Stimulated activated CD8-positive, alpha-beta memory T cell treated with anti-CD3 and anti-CD28 coated beads, Interleukin-2, amount 100 ng/mL, for 48 hours (primary cell): ENCODE measurements around the gene CTTNBP2NL.
"Not testable (repeated sequence)": the region's sequence is repeated elsewhere in the genome, so short reads cannot be mapped to it uniquely, and the experiment has no call there.

Experiments used
- DNase-seq, 2 donors: peaks; one replicate each; pipeline ENCODE4 v3.0.0-alpha.2; 2020; ENCODE audit warnings: low read depth in 2 of 2

The CTTNBP2NL gene

GRCh38 chr1:112418099-112418892 is 22.3 kb downstream of the CTTNBP2NL start:
- DNase-seq, result no peak

- DNase-seq, result no peak
These were observed 27.2 kb downstream of the CTTNBP2NL start for GRCh38 chr1:112423207-112423606.

- DNase-seq, result not testable (repeated sequence)
These were observed 27.7 kb downstream of the CTTNBP2NL start for GRCh38 chr1:112423666-112424065.

DNA sequence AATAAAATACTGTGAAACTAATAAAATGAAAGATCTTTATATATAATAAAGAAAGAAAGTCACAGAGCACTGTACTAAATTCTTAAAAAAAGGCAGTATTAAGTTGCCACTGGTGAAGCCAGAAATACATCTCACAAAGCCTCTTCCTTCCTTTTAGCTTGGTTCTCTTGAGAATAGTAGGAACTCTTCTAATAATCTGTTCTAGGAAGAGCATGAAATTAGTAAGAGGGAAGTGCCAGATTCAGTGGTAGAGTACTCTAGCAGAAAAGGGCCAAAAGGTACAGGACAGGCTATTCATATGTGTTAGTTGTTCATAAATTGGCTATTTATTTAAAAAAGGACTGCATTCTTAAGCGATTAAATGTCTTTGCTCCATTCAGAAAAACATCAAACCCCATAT is 33.7 kb downstream of the CTTNBP2NL start:
- DNase-seq, result no peak

GRCh38 chr1:112431038-112431437 is 35.0 kb downstream of the CTTNBP2NL start:
- DNase-seq, result no peak

- DNase-seq, result no peak
These were observed 39.4 kb downstream of the CTTNBP2NL start for GRCh38 chr1:112435448-112435847.

GRCh38 chr1:112436384-112437156 is 40.6 kb downstream of the CTTNBP2NL start:
- no peak for DNase-seq

DNA sequence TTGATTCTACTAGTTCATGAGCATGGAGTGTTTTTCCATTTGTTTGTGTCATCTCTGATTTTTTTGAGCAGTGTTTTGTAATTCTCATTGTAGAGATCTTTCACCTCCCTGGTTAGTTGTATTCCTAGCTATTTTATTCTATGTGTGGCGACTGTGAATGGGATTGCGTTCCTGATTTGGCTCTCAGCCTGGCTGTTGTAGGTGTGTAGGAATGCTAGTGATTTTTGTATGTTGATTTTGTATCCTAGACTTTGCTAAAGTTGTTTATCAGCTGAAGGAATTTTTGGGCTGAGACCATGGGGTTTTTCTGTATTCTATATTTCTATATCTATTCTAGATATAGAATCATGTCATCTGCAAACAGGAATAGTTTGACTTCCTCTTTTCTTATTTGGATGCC is 42.1 kb downstream of the CTTNBP2NL start:
- DNase-seq, result not testable (repeated sequence)

DNA sequence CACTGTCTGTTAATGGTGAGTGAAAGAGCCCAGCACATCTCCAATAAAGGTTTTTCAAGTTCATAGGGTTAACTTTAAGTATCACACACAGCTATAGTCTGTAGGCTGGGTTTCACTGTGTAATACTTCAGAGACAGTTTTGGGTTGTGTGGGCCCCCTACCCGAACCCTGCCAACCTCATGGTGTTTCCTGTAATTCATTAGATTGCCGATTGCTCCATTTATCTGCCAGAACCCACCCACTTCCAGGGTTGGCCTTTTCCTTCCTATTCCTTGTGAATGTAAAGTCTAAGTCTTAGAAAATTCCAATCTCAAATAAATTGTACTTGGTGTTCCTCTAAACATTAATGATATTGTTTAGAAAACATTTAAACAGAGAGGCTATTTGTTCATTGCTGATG is 43.6 kb downstream of the CTTNBP2NL start:
- DNase-seq, result no peak

DNA sequence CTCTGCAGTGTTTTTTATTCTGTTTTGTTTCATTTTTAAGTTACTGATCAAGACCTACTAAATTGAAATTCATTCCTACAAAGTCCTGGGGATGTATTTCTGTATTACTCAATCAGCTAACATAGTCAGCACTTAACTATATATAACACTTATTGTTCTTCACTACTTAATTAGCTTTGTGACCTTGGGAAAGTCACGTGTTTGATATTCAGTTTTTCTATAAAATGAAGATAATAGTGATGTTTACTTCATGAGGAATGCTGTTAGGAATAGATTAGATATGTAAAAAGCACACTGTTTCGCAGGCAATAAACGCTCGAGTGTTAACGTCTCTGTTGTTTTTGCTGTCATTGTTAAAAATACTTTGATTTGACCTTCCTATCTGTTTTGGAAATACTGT is 44.6 kb downstream of the CTTNBP2NL start:
- no peak for DNase-seq

DNA sequence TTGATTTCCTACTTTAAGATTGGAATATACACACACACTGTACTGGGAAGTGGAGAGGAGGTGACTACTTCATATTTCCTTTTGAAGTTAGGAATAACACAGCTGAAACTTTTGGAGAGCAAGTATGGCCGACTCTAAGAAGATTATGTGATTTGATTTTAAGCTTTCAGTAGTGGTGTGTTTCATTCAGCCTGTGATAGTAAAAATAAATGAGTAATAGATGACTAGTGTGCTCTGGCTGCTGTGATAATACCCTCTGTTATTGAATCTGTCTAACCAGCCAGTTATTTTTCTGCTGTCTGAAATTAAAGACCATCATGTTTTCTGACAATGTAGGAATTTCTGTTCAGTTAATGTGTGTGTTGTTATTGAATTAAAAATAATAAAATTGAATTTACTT is 48.3 kb downstream of the CTTNBP2NL start:
- DNase-seq, result no peak

- no peak for DNase-seq
These were observed 49.6 kb downstream of the CTTNBP2NL start for GRCh38 chr1:112445596-112445995.

GRCh38 chr1:112446411-112446810 is 50.4 kb downstream of the CTTNBP2NL start:
- DNase-seq, result no peak

GRCh38 chr1:112448904-112449629 is 53.1 kb downstream of the CTTNBP2NL start:
- DNase-seq, result no peak

DNA sequence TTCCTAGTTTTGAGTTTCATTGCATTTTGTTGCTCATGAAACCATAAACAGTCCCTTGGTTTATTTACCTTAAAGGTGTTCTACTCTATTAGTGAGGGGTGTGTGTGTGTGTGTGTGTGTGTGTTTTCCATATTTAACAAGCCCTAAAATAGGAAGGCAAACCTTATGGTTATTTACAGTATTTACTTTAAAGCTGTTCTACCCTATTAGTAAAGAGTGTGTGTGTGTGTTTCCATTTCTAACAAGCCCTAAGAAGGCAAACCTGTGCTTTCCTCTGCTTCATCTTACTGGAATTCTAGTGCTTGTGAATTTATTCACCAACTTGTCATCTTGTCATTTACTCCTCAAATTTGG is 53.6 kb downstream of the CTTNBP2NL start:
- DNase-seq, result no peak

DNA sequence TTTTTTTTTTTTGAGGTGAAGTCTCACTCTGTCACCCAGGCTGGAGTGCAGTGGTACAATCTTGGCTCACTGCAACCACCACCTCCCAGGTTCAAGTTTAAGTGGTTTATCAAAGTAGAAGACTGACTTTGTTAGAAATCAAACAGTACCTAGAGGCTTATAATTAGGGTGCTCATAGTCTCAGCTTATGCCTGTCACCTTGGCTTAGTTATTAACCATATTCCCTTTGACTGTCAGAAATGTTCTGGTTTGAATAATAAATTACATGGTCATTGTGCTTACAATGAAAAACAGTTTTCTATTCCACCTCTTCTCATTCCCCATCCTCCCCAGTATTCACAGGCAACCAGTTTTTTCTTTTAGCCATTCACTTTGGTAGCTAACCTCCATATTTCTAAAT is 54.8 kb downstream of the CTTNBP2NL start:
- no peak for DNase-seq

GRCh38 chr1:112451301-112451700 is 55.3 kb downstream of the CTTNBP2NL start:
- not testable (repeated sequence) for DNase-seq

DNA sequence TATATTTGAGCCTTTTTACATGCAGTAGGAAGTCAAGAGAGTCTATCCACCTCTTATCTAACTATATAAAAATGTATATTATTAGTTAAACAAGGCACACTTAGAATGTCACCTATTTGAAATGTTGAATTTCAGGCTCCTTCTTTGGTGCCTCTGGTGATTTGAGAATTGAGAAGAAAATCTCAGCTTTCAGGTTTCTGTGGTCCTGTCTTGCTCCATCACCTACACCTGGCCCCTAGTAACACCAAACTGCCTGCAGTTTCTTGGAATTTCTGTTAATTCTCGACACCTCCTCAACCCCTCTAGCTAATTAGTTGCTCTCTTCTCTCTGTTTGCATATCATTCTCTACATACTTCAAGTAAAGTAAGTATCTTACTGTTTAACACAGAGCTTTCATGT is 57.9 kb downstream of the CTTNBP2NL start:
- no peak for DNase-seq

GRCh38 chr1:112454316-112454715 is 58.3 kb downstream of the CTTNBP2NL start:
- DNase-seq, result no peak

GRCh38 chr1:112457241-112457640 is 61.2 kb downstream of the CTTNBP2NL start:
- no peak for DNase-seq

DNA sequence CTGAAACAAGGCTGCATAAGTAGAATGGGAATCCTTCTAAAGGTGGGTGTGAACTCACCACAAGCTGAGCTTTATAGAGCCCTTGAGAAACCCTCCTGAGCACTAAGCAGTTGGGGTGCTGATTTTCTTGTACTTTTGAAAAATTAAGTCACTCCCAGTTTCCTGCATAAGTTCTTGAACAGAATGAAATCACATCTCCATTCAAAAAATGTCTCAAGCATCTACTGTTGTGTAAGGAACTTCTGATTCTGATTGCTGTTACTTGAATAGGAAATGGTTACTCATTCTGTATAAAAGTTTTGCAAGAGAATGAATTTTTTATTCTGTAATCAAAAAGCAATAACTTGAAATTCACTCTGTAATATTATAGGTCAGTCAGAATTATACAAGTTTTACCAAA is 61.9 kb downstream of the CTTNBP2NL start:
- no peak for DNase-seq

DNA sequence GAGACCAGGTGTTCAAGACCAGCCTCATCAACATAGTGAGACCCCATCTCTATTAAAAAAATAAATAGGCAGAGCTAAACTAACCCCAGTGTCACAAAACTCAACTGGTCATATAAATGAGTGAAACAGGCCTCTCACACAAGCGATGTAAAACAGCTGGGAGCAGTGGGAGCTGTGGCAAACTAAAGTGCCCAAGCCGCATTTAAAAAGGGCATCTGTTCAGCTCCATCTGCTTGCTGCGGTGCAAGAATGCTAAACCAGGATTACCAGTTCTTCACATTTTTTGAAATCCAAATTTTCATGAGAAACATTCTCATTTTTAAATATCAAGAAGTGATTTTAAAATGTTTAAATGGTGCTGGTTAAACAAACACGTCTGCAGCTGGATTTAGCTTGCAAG is 62.7 kb downstream of the CTTNBP2NL start:
- DNase-seq, result no peak

- DNase-seq, result no peak
These were observed 64.6 kb downstream of the CTTNBP2NL start for GRCh38 chr1:112460615-112461014.
